Measurements from ENCODE around the gene SLC17A9. TPM values are rescaled to one million over a fixed set of nuclear protein-coding genes. Genes with fewer than 3 reads are reported as not detected.

SLC17A9 gene
- total RNA-seq, 1 donor from 2014 or later: 12.0 TPM

GRCh38 chr20:62971950-62972844, 19.7 kb downstream of the SLC17A9 start:
- peak; percentile 47 for DNase-seq (ENCODE audit: low read depth)
- Histone ChIP-seq H3K27me3 (ENCODE audit: control insufficient read depth, insufficient read depth, low read length) (peaks cover 69% of the 10 kb centered on the region), H3K36me3 (ENCODE audit: control insufficient read depth, insufficient read depth, low read length) (no peaks in the 10 kb centered on the region), H3K4me3 (ENCODE audit: low read depth, low read length) (no peak overlapping the region)
- TF ChIP-seq CTCF (IDR thresholded peaks at IDR 0.05; ENCODE audit: insufficient read depth, low read length, poor library complexity, severe bottlenecking): peak; percentile 91

GRCh38 chr20:62972845-62973745, 20.6 kb downstream of the SLC17A9 start:
- Histone ChIP-seq H3K4me3 (ENCODE audit: low read depth, low read length) (no peak overlapping the region), H3K36me3 (ENCODE audit: control insufficient read depth, insufficient read depth, low read length) (no peaks in the 10 kb centered on the region), H3K27me3 (ENCODE audit: control insufficient read depth, insufficient read depth, low read length) (peaks cover 76% of the 10 kb centered on the region)
- no peak for TF ChIP-seq CTCF (IDR thresholded peaks at IDR 0.05; ENCODE audit: insufficient read depth, low read length, poor library complexity, severe bottlenecking)
- DNase-seq (ENCODE audit: low read depth): no peak

GRCh38 chr20:62975251-62975760, 22.8 kb downstream of the SLC17A9 start:
- no peak overlapping the region for H3K4me3 ChIP-seq (ENCODE audit: low read depth, low read length)
- DNase-seq (ENCODE audit: low read depth): no peak
- no peak for TF ChIP-seq CTCF (IDR thresholded peaks at IDR 0.05; ENCODE audit: insufficient read depth, low read length, poor library complexity, severe bottlenecking)
- no peaks in the 10 kb centered on the region for H3K36me3 ChIP-seq (ENCODE audit: control insufficient read depth, insufficient read depth, low read length)
- peaks cover 89% of the 10 kb centered on the region for H3K27me3 ChIP-seq (ENCODE audit: control insufficient read depth, insufficient read depth, low read length)

- H3K27me3 ChIP-seq (ENCODE audit: control insufficient read depth, insufficient read depth, low read length): peaks cover 89% of the 10 kb centered on the region
Observed at GRCh38 chr20:62975812-62976508, 23.5 kb downstream of the SLC17A9 start.

More at GRCh38 chr20:62975812-62976508, 23.5 kb downstream of the SLC17A9 start:
- H3K4me3 ChIP-seq (ENCODE audit: low read depth, low read length): no peak overlapping the region
- TF ChIP-seq CTCF (IDR thresholded peaks at IDR 0.05; ENCODE audit: insufficient read depth, low read length, poor library complexity, severe bottlenecking): no peak
- DNase-seq (ENCODE audit: low read depth): no peak
- no peaks in the 10 kb centered on the region for H3K36me3 ChIP-seq (ENCODE audit: control insufficient read depth, insufficient read depth, low read length)
